Chondrocyte (in vitro differentiated cells): Measurements from ENCODE around the gene CDHR3. TPM values are rescaled to one million over a fixed set of nuclear protein-coding genes. Genes with fewer than 3 reads are reported as not detected.

Experiments used
- DNase-seq: peaks from one replicate; pipeline ENCODE4 v3.0.0; 2021; ENCODE audit warnings: mixed read lengths, low spot score
- H3K27ac Mint-ChIP-seq: one replicate; pipeline ENCODE4 v1.8.0; 2021; ENCODE audit warnings: mild to moderate bottlenecking, moderate library complexity, mixed read lengths; ENCODE audit not compliant: unreplicated experiment
- H3K27me3 Mint-ChIP-seq: 2 replicates; pipeline ENCODE4 v1.8.0; 2021; ENCODE audit warnings: low read depth, mixed read lengths
- H3K36me3 Mint-ChIP-seq: 2 replicates; pipeline ENCODE4 v1.8.0; 2021; ENCODE audit warnings: low read depth, mixed read lengths
- H3K4me1 Mint-ChIP-seq: 2 replicates; pipeline ENCODE4 v1.8.0; 2021; ENCODE audit warnings: low read depth, mild to moderate bottlenecking, mixed read lengths
- H3K4me3 Mint-ChIP-seq: one replicate; pipeline ENCODE4 v1.8.0; 2021; ENCODE audit warnings: mild to moderate bottlenecking, moderate library complexity, mixed read lengths; ENCODE audit not compliant: unreplicated experiment
- H3K9me3 Mint-ChIP-seq: 2 replicates; pipeline ENCODE4 v1.8.0; 2021; ENCODE audit warnings: low read depth, mixed read lengths
- CTCF ChIP-seq: fragments of 200-600 bp; sonication (generic); IDR thresholded peaks from 2 replicates; pipeline ENCODE4 v1.5.0; 2021; ENCODE audit warnings: antibody characterized with exemption, mild to moderate bottlenecking, moderate library complexity
- total RNA-seq: library from RNA; stranded (reverse); gene quantifications from 3 replicates; pipeline ENCODE4 v1.2.1, GENCODE V29; 2021

CDHR3 gene
- total RNA-seq, 1 donor from 2014 or later, result 1.0 TPM

GRCh38 chr7:106048706-106049020, 85.6 kb downstream of the CDHR3 start:
- H3K36me3 Mint-ChIP-seq, result no peaks in the 10 kb centered on the region
- peaks cover 17% of the 10 kb centered on the region for H3K27me3 Mint-ChIP-seq
- DNase-seq, result no peak
- no peaks in the 10 kb centered on the region for H3K9me3 Mint-ChIP-seq
- H3K27ac Mint-ChIP-seq, result no peak overlapping the region
- H3K4me1 Mint-ChIP-seq, result peaks cover 12% of the 10 kb centered on the region
- TF ChIP-seq CTCF, result no peak
- H3K4me3 Mint-ChIP-seq, result no peak overlapping the region

GRCh38 chr7:106049139-106049752, 86.2 kb downstream of the CDHR3 start:
- no peak for DNase-seq
- no peaks in the 10 kb centered on the region for H3K36me3 Mint-ChIP-seq
- no peak for TF ChIP-seq CTCF
- peaks cover 12% of the 10 kb centered on the region for H3K4me1 Mint-ChIP-seq
- peaks cover 16% of the 10 kb centered on the region for H3K27me3 Mint-ChIP-seq
- H3K4me3 Mint-ChIP-seq, result no peak overlapping the region
- no peak overlapping the region for H3K27ac Mint-ChIP-seq
- no peaks in the 10 kb centered on the region for H3K9me3 Mint-ChIP-seq

GRCh38 chr7:106050002-106050745, 87.1 kb downstream of the CDHR3 start:
- Mint-ChIP-seq H3K4me3 (no peak overlapping the region), H3K27me3 (peaks cover 12% of the 10 kb centered on the region), H3K4me1 (peaks cover 12% of the 10 kb centered on the region), H3K36me3 (no peaks in the 10 kb centered on the region), H3K27ac (peak overlapping the region; percentile 85), H3K9me3 (no peaks in the 10 kb centered on the region)
- peak; percentile 19 for TF ChIP-seq CTCF
- no peak for DNase-seq

- Mint-ChIP-seq H3K4me1 (peaks cover 12% of the 10 kb centered on the region), H3K4me3 (no peak overlapping the region), H3K27ac (peak overlapping the region; percentile 85), H3K9me3 (no peaks in the 10 kb centered on the region), H3K27me3 (peaks cover 10% of the 10 kb centered on the region), H3K36me3 (no peaks in the 10 kb centered on the region)
- DNase-seq, result no peak
- no peak for TF ChIP-seq CTCF
These were observed 87.7 kb downstream of the CDHR3 start for GRCh38 chr7:106050746-106051117.

- no peaks in the 10 kb centered on the region for H3K9me3 Mint-ChIP-seq
- H3K4me3 Mint-ChIP-seq, result no peak overlapping the region
- peaks cover 7% of the 10 kb centered on the region for H3K27me3 Mint-ChIP-seq
- no peak overlapping the region for H3K27ac Mint-ChIP-seq
- H3K36me3 Mint-ChIP-seq, result no peaks in the 10 kb centered on the region
- no peak for TF ChIP-seq CTCF
- peaks cover 12% of the 10 kb centered on the region for H3K4me1 Mint-ChIP-seq
- DNase-seq, result no peak
These were observed 89.6 kb downstream of the CDHR3 start for GRCh38 chr7:106052681-106053080.
